Measurements from ENCODE around the gene NXF3.
"Not testable (repeated sequence)": the region's sequence is repeated elsewhere in the genome, so short reads cannot be mapped to it uniquely, and the experiment has no call there.

NXF3 gene

GRCh38 chrX:103052625-103053024 lies 40.3 kb downstream of the NXF3 start:
- Mint-ChIP-seq H3K4me3 (no peak overlapping the region), H3K27me3 (ENCODE audit: low read depth) (no peaks in the 10 kb centered on the region), H3K36me3 (ENCODE audit: low read depth) (no peaks in the 10 kb centered on the region), H3K9me3 (peaks cover 9% of the 10 kb centered on the region), H3K4me1 (no peaks in the 10 kb centered on the region), H3K27ac (no peak overlapping the region)
- no peak for TF ChIP-seq CTCF (IDR thresholded peaks at IDR 0.05; ENCODE audit: unreplicated experiment in 3 of 3)

GRCh38 chrX:103051260-103051789 lies 41.6 kb downstream of the NXF3 start:
- H3K9me3 Mint-ChIP-seq, result peaks cover 16% of the 10 kb centered on the region
- no peak overlapping the region for H3K27ac Mint-ChIP-seq
- no peaks in the 10 kb centered on the region for H3K36me3 Mint-ChIP-seq (ENCODE audit: low read depth)
- no peak overlapping the region for H3K4me3 Mint-ChIP-seq
- H3K4me1 Mint-ChIP-seq, result no peaks in the 10 kb centered on the region
- TF ChIP-seq CTCF (IDR thresholded peaks at IDR 0.05; ENCODE audit: unreplicated experiment in 3 of 3), result no peak
- no peaks in the 10 kb centered on the region for H3K27me3 Mint-ChIP-seq (ENCODE audit: low read depth)

- peaks cover 12% of the 10 kb centered on the region for H3K9me3 Mint-ChIP-seq
- H3K36me3 Mint-ChIP-seq (ENCODE audit: low read depth); H3K27ac Mint-ChIP-seq; H3K4me3 Mint-ChIP-seq; H3K27me3 Mint-ChIP-seq (ENCODE audit: low read depth); H3K4me1 Mint-ChIP-seq: not testable (repeated sequence)
Measured at GRCh38 chrX:103033371-103033770, 59.6 kb downstream of the NXF3 start.
